Measurements from ENCODE around the gene NCLN.
"Not testable (repeated sequence)": the region's sequence is repeated elsewhere in the genome, so short reads cannot be mapped to it uniquely, and the experiment has no call there.

Gene NCLN

GRCh38 chr19:3157096-3157845 lies 28.5 kb upstream of the NCLN start:
- no peak for FAIRE-seq

- no peak for FAIRE-seq
These were observed 26.2 kb upstream of the NCLN start for GRCh38 chr19:3159565-3159964.

GRCh38 chr19:3160219-3160618 lies 25.5 kb upstream of the NCLN start:
- no peak for FAIRE-seq

GRCh38 chr19:3161453-3161852 lies 24.3 kb upstream of the NCLN start:
- FAIRE-seq, result no peak

GRCh38 chr19:3162418-3163229 lies 23.1 kb upstream of the NCLN start:
- no peak for FAIRE-seq

- FAIRE-seq, result no peak
These were observed 22.4 kb upstream of the NCLN start for GRCh38 chr19:3163230-3163886.

- no peak for FAIRE-seq
These were observed 21.8 kb upstream of the NCLN start for GRCh38 chr19:3163943-3164342.

GRCh38 chr19:3167533-3168272 lies 18.0 kb upstream of the NCLN start:
- FAIRE-seq, result no peak

- FAIRE-seq, result no peak
These were observed 13.6 kb upstream of the NCLN start for GRCh38 chr19:3171894-3172672.

GRCh38 chr19:3172673-3173000 lies 13.1 kb upstream of the NCLN start:
- FAIRE-seq, result not testable (repeated sequence)

GRCh38 chr19:3175781-3176714 lies 9.7 kb upstream of the NCLN start:
- FAIRE-seq, result no peak

- FAIRE-seq, result no peak
These were observed 8.8 kb upstream of the NCLN start for GRCh38 chr19:3176715-3177501.

- FAIRE-seq, result no peak
These were observed 7.3 kb upstream of the NCLN start, which contains the start of gene S1PR4 for GRCh38 chr19:3178377-3178972. TSS of gene S1PR4 (plus strand) at chr19:3178769. CDS start at chr19:3178793, 24 bp downstream.

GRCh38 chr19:3178973-3179738 lies 6.6 kb upstream of the NCLN start:
- FAIRE-seq, result no peak

- FAIRE-seq, result no peak
These were observed 5.9 kb upstream of the NCLN start for GRCh38 chr19:3179739-3180293.

GRCh38 chr19:3183721-3184641 lies 1.7 kb upstream of the NCLN start:
- no peak for FAIRE-seq

- FAIRE-seq, result no peak
These were observed 776 bp upstream of the NCLN start for GRCh38 chr19:3184847-3185460.

All from islet of Langerhans (tissue), 1 donor.